ENCODE results near the gene WFDC1.

Gene WFDC1

GRCh38 chr16:84361546-84361945 is 66.9 kb downstream of the WFDC1 start:
- DNase-seq (ENCODE audit: low read depth) = no peak
- TF ChIP-seq MYC (IDR thresholded peaks at IDR 0.05; ENCODE audit: low read depth, low read length) (no peak), POLR2A (IDR thresholded peaks at IDR 0.05; ENCODE audit: extremely low read depth, insufficient read length) (no peak), MAX (IDR thresholded peaks at IDR 0.05; ENCODE audit: low read depth, low read length) (no peak), CTCF (IDR thresholded peaks at IDR 0.05; ENCODE audit: low read depth, low read length) (no peak)

GRCh38 chr16:84362471-84362941 is 67.8 kb downstream of the WFDC1 start:
- H3K4me3 ChIP-seq (ENCODE audit: low read depth, low read length) = no peak overlapping the region
- no peak for TF ChIP-seq MAX (IDR thresholded peaks at IDR 0.05; ENCODE audit: low read depth, low read length)
- no peak for TF ChIP-seq MYC (IDR thresholded peaks at IDR 0.05; ENCODE audit: low read depth, low read length)
- no peak for TF ChIP-seq CTCF (IDR thresholded peaks at IDR 0.05; ENCODE audit: low read depth, low read length)
- TF ChIP-seq POLR2A (IDR thresholded peaks at IDR 0.05; ENCODE audit: extremely low read depth, insufficient read length) = no peak
- no peak for DNase-seq (ENCODE audit: low read depth)

More at GRCh38 chr16:84361546-84361945, 66.9 kb downstream of the WFDC1 start:
- H3K4me3 ChIP-seq (ENCODE audit: low read depth, low read length) = no peak overlapping the region

GRCh38 chr16:84366208-84366607 is 71.5 kb downstream of the WFDC1 start:
- H3K4me3 ChIP-seq (ENCODE audit: low read depth, low read length) = no peak overlapping the region
- no peak for TF ChIP-seq POLR2A (IDR thresholded peaks at IDR 0.05; ENCODE audit: extremely low read depth, insufficient read length)
- no peak for DNase-seq (ENCODE audit: low read depth)

GRCh38 chr16:84367297-84367680 is 72.6 kb downstream of the WFDC1 start:
- DNase-seq (ENCODE audit: low read depth) = peak; percentile 30
- no peak overlapping the region for H3K4me3 ChIP-seq (ENCODE audit: low read depth, low read length)
- no peak for TF ChIP-seq CTCF (IDR thresholded peaks at IDR 0.05; ENCODE audit: low read depth, low read length)
- TF ChIP-seq POLR2A (IDR thresholded peaks at IDR 0.05; ENCODE audit: extremely low read depth, insufficient read length) = no peak
- no peak for TF ChIP-seq MYC (IDR thresholded peaks at IDR 0.05; ENCODE audit: low read depth, low read length)
- TF ChIP-seq MAX (IDR thresholded peaks at IDR 0.05; ENCODE audit: low read depth, low read length) = no peak

- no peak for DNase-seq (ENCODE audit: low read depth)
- H3K4me3 ChIP-seq (ENCODE audit: low read depth, low read length) = no peak overlapping the region
- TF ChIP-seq POLR2A (IDR thresholded peaks at IDR 0.05; ENCODE audit: extremely low read depth, insufficient read length) (no peak), MAX (IDR thresholded peaks at IDR 0.05; ENCODE audit: low read depth, low read length) (no peak), MYC (IDR thresholded peaks at IDR 0.05; ENCODE audit: low read depth, low read length) (no peak), CTCF (IDR thresholded peaks at IDR 0.05; ENCODE audit: low read depth, low read length) (no peak)
These were observed 73.2 kb downstream of the WFDC1 start for GRCh38 chr16:84367750-84368307.

- H3K4me3 ChIP-seq (ENCODE audit: low read depth, low read length) = no peak within 1 kb of the TSS
- TF ChIP-seq MAX (IDR thresholded peaks at IDR 0.05; ENCODE audit: low read depth, low read length) (no peak), CTCF (IDR thresholded peaks at IDR 0.05; ENCODE audit: low read depth, low read length) (no peak), POLR2A (IDR thresholded peaks at IDR 0.05; ENCODE audit: extremely low read depth, insufficient read length) (no peak), MYC (IDR thresholded peaks at IDR 0.05; ENCODE audit: low read depth, low read length) (no peak)
- DNase-seq (ENCODE audit: low read depth) = no peak
These were observed 73.8 kb downstream of the WFDC1 start, which contains the start of gene ATP2C2 for GRCh38 chr16:84368308-84368996. TSS of gene ATP2C2 (plus strand) at chr16:84368538. CDS start at chr16:84368616, 78 bp downstream.

All from NB4 (cell line).